Esophagus squamous epithelium (tissue), 5 donors: ENCODE data around the gene SLC2A6. TPM values are rescaled to one million over a fixed set of nuclear protein-coding genes. Genes with fewer than 3 reads are reported as not detected.

Source experiments
- DNase-seq: peaks from one replicate; lab custom pipeline; 2025; lab: John Stamatoyannopoulos, UW
- H3K27ac ChIP-seq, 4 donors: fragments of 200-600 bp; sonication (generic); one replicate each; pipeline ENCODE4 v1.5.1; 2016 to 2019; ENCODE audit warnings: mild to moderate bottlenecking in 1 of 4
- H3K27me3 ChIP-seq, 4 donors: fragments of 200-600 bp; sonication (generic); 1 replicate in 3 of 4; 2 replicates in 1 of 4; pipeline versions ENCODE4 v1.5.1 to v1.6.0; 2017 to 2021; ENCODE audit warnings: antibody characterized with exemption in 1 of 4
- H3K36me3 ChIP-seq, 3 donors: fragments of 200-600 bp; sonication (generic); one replicate each; pipeline ENCODE4 v1.5.1; 2016 to 2019
- H3K4me1 ChIP-seq, 3 donors: fragments of 200-600 bp; sonication (generic); one replicate each; pipeline ENCODE4 v1.5.1; 2017 to 2019
- H3K4me3 ChIP-seq, 4 donors: fragments of 200-600 bp; sonication (generic); 1 replicate in 3 of 4; 2 replicates in 1 of 4; pipeline ENCODE4 v1.5.1; 2016 to 2019; ENCODE audit warnings: mild to moderate bottlenecking in 2 of 4, moderate library complexity in 1 of 4
- H3K9me3 ChIP-seq, 3 donors: fragments of 200-600 bp; sonication (generic); one replicate each; pipeline ENCODE4 v1.5.1; 2016 to 2019
- POLR2A ChIP-seq, 4 donors: fragments of 450-650 bp; IDR thresholded peaks; one replicate each; pipeline ENCODE4 v1.6.1; 2017; ENCODE audit warnings: antibody characterized with exemption in 4 of 4, mild to moderate bottlenecking in 4 of 4, moderate library complexity in 3 of 4
- WGBS, 2 donors: methylation state at CpG; one replicate each; pipeline ENCODE4 v1.1.5; 2018; 5-methylcytosine and 5-hydroxymethylcytosine counted together
- intact Hi-C: fragments of 100-400 bp; cut with DNase I; formaldehyde crosslinking; loops from one replicate; pipeline ENCODE4 v1.15.0; 2022
- total RNA-seq, 4 donors: library from RNA; depleted of rRNA; stranded (reverse); fragments of >200 nt; gene quantifications; one replicate each; pipeline ENCODE4 v1.1.0, GENCODE V29; 2016
- TF ChIP-seq, protein P1 (sequence below), 6 experiments: fragments of 450-650 bp in 4 of 6; fragments of 200-600 bp in 2 of 6; sonication (generic) in 2 of 6; IDR thresholded peaks; one replicate each; pipeline ENCODE4 v1.5.1; 2016 to 2019; ENCODE audit warnings: antibody characterized with exemption in 6 of 6, mild to moderate bottlenecking in 4 of 6, moderate library complexity in 4 of 6
- donor health status: DM: yes; HTN: yes; CAD: no.

Gene SLC2A6, protein sequence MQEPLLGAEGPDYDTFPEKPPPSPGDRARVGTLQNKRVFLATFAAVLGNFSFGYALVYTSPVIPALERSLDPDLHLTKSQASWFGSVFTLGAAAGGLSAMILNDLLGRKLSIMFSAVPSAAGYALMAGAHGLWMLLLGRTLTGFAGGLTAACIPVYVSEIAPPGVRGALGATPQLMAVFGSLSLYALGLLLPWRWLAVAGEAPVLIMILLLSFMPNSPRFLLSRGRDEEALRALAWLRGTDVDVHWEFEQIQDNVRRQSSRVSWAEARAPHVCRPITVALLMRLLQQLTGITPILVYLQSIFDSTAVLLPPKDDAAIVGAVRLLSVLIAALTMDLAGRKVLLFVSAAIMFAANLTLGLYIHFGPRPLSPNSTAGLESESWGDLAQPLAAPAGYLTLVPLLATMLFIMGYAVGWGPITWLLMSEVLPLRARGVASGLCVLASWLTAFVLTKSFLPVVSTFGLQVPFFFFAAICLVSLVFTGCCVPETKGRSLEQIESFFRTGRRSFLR
- 1 to 10 TPM in 1 of 4 donors, under 1 TPM in 3; 0.42 to 1.1 (median 0.85) TPM for total RNA-seq

DNA sequence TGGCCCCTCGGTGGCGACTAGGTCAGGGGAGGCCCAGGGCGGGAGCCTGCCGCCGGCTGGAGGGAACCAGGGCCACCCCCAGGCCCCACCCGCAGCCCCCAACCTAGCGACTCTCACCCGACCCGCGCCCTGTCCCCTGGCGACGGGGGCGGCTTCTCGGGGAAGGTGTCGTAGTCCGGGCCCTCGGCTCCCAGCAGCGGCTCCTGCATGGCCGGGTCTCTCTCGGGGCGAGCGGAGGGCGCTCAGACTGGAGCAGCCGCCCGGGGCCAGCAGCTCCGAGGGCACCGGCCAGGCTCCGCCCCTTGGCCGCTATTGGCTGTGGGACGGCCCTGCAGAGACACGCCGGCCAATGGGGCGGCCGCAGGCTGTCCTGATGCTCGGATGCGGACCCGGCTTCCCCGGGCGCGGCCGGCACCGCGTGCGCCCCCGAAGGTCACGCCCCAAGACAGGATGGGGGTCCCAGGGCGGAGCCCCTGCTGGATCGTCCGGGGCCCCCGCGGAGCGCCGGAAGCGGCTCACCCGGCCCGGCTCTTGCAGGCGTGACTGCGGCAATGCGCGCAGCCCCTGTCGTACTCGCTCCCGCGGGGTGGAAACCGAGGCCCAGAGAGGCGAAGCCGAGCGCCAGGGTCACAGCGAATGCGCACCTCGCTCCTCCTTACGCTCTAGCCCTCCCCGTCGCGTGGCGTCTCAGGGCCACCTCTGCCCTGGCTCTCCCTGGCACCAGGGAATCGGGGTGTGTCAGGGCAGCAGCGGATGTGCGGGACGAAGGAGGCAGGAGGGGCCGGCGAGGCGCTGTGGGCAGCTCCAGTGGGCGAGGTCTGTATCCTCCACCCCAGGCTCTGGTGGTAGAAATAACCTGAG lies at the start of gene SLC2A6:
Gene SLC2A6 (minus strand): TSS at position 249 of the 861 bp plus-strand sequence. CDS start 40 bp downstream, at position 209.
- Histone ChIP-seq H3K27me3 (peaks cover 0 to 29% (median 0%) of the 10 kb centered on the region in 4 donors), H3K27ac (peak within 1 kb of the TSS; percentile 44 to 72 (median 57)), H3K36me3 (no peaks in the 10 kb centered on the region), H3K4me1 (peaks cover 12 to 25% (median 16%) of the 10 kb centered on the region in 3 donors), H3K9me3 (no peaks in the 10 kb centered on the region), H3K4me3 (peak within 1 kb of the TSS; percentile 35 to 71 (median 48))
- DNase-seq: no peak
- TF ChIP-seq, protein P1, sequence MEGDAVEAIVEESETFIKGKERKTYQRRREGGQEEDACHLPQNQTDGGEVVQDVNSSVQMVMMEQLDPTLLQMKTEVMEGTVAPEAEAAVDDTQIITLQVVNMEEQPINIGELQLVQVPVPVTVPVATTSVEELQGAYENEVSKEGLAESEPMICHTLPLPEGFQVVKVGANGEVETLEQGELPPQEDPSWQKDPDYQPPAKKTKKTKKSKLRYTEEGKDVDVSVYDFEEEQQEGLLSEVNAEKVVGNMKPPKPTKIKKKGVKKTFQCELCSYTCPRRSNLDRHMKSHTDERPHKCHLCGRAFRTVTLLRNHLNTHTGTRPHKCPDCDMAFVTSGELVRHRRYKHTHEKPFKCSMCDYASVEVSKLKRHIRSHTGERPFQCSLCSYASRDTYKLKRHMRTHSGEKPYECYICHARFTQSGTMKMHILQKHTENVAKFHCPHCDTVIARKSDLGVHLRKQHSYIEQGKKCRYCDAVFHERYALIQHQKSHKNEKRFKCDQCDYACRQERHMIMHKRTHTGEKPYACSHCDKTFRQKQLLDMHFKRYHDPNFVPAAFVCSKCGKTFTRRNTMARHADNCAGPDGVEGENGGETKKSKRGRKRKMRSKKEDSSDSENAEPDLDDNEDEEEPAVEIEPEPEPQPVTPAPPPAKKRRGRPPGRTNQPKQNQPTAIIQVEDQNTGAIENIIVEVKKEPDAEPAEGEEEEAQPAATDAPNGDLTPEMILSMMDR (IDR thresholded peaks at IDR 0.05): no peak
- TF ChIP-seq POLR2A (IDR thresholded peaks at IDR 0.05): peak in 2 of 4 donors; percentile 23 to 51
- intact Hi-C loops: no loop called here
- 0% methylated on average over 2 to 26 of the region's 84 CpGs for WGBS, 2 donors

DNA sequence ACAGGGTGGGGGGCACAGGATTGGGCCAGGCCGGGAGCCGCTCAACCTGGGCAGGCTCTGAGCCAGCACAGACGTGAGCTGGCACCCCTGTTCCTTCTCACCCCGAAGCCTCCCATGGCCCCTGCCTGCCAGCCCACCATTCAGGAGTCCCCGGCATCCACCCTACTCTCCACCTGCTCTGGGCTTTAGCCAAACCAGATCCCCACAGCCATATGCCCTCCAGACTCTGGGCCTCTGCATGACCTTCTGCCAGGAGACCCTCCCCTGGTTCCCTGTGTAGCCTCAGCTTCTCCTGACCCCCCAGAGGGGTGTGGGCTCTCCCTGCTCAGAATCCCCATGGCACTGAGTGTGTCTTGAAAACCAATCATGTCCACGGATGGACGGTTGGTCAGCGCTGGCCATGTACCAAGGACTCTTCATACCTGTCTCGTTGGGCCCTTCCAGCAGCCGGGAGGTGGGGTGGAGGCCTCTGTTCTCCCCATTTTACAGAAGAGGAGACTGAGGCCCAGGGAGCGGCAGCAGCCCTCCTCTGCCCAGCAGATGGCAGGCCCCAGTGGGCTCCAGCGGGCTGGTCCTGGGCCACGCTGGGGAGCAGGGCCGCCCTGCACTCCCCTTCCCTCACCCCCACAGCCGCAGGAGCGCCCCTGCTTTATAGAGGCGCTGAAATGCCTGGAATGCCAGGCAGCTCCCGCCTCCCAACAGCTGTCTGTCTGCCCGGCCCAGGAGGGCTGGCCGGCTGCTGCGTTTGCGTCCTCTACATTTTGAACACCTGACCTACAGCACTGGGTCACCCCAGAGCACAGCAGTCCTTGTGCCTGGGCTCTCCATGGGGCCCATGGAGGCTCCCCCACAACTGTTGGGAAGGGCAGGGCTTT lies 49.3 kb upstream of the SLC2A6 start:
- 70 to 83% methylated on average over 8 to 17 of the region's 22 CpGs for WGBS, 2 donors
- Histone ChIP-seq H3K4me3 (no peak overlapping the region), H3K4me1 (peaks cover 0 to 40% (median 12%) of the 10 kb centered on the region in 3 donors)

DNA sequence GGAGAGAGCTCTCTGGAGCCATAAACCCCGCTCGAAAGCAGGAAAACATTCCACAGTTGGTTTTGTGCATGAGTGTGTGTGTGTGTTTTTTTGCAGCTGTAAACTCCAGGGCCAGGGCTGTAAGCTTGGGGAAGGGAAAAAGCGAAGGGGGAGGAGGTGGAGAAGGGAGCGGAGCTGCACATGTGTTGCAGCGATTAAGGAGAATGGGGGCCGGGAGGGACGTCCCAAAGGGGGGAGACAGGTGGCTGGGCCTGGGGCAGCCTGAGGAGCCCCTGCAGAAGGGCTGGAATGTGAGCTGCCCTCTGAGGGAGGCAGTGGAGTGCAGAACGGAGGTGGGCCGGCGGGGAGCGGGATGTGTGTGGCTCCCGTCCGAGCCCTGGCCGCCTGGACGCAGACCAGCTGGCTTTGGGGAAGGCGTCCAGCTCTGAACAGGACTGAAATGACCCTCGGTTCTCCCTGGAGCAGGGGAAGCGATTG lies 48.6 kb upstream of the SLC2A6 start:
- Histone ChIP-seq H3K27ac (no peak overlapping the region), H3K27me3 (peaks cover 0 to 62% (median 0%) of the 10 kb centered on the region in 4 donors)
- intact Hi-C loops: no loop called here

More for the DNA sequence above, 49.3 kb upstream of the SLC2A6 start:
- no peaks in the 10 kb centered on the region for H3K9me3 ChIP-seq
- H3K36me3 ChIP-seq: no peaks in the 10 kb centered on the region
- peaks cover 0 to 70% (median 0%) of the 10 kb centered on the region in 4 donors for H3K27me3 ChIP-seq
- DNase-seq: no peak
- no peak for TF ChIP-seq POLR2A (IDR thresholded peaks at IDR 0.05)
- TF ChIP-seq, protein P1 (IDR thresholded peaks at IDR 0.05): no peak
- intact Hi-C loops: no loop called here
- H3K27ac ChIP-seq: no peak overlapping the region

DNA sequence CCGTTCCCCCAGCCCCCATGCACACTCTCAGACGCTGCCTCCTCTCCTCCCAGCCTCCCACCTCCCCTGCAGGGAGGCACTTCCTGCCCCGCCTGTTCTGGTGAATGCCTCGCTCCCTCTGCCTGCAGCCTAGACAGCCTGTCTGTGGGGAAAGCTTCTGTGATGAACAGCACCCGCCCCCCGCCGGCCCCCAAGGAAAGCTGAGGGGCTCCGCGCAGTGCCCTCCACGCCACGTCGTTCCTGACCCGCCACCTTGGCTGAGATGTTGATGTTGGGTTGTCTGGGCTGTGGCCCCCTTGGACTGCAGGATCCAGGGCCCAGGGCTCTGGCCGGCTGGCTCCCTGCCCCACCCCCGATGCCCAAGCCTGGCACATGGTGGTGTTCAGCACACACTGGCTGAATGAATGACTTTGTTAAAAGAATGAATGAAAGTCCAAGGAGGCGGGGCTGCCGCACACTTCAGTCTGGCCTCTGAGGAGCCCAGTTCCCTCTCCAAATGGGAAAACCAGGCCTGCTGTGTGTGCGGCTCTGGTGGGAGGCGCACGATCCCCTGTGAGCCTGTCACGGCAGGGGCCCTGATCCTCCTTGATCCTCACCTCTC lies 47.9 kb upstream of the SLC2A6 start:
- H3K9me3 ChIP-seq: no peaks in the 10 kb centered on the region
- H3K27me3 ChIP-seq: peaks cover 0 to 56% (median 0%) of the 10 kb centered on the region in 4 donors
- no peak overlapping the region for H3K27ac ChIP-seq
- no peak overlapping the region for H3K4me3 ChIP-seq
- 58 to 66% methylated on average over 2 to 16 of the region's 21 CpGs for WGBS, 2 donors
- no peak for DNase-seq
- H3K36me3 ChIP-seq: no peaks in the 10 kb centered on the region
- intact Hi-C loops: no loop called here
- H3K4me1 ChIP-seq: peaks cover 0 to 40% (median 12%) of the 10 kb centered on the region in 3 donors
- TF ChIP-seq POLR2A (IDR thresholded peaks at IDR 0.05): no peak
- TF ChIP-seq, protein P1 (IDR thresholded peaks at IDR 0.05): no peak

More for the DNA sequence above, 48.6 kb upstream of the SLC2A6 start:
- H3K4me3 ChIP-seq: no peak overlapping the region
- no peak for DNase-seq
- 55 to 70% methylated on average over 14 of the region's 18 CpGs for WGBS, 2 donors
- no peak for TF ChIP-seq POLR2A (IDR thresholded peaks at IDR 0.05)
- TF ChIP-seq, protein P1 (IDR thresholded peaks at IDR 0.05): no peak
- H3K36me3 ChIP-seq: no peaks in the 10 kb centered on the region
- peaks cover 0 to 37% (median 12%) of the 10 kb centered on the region in 3 donors for H3K4me1 ChIP-seq
- no peaks in the 10 kb centered on the region for H3K9me3 ChIP-seq
